Activated CD4-positive, alpha-beta memory T cell treated with anti-CD3 and anti-CD28 coated beads, Interleukin-2, amount 10 ng/mL, durations not matched to agents 7 days and 5 days (primary cell): ENCODE results near the gene KIF25. TPM values are rescaled to one million over a fixed set of nuclear protein-coding genes. Genes with fewer than 3 reads are reported as not detected.
"Not testable (repeated sequence)": the region's sequence is repeated elsewhere in the genome, so short reads cannot be mapped to it uniquely, and the experiment has no call there.

ENCODE experiments used
- CTCF ChIA-PET: fragments of 350-600 bp; sonication (Branson Sonifier 250); formaldehyde crosslinking; loops from one replicate; lab custom pipeline; 2021; ENCODE audit warnings: antibody characterized with exemption, inconsistent platforms; lab: Charles Lee
- POLR2A ChIA-PET: fragments of 350-600 bp; sonication (Branson Sonifier 250); formaldehyde crosslinking; loops from one replicate; lab custom pipeline; 2021; ENCODE audit warnings: antibody characterized with exemption; lab: Charles Lee
- DNase-seq: peaks from one replicate; pipeline ENCODE4 v3.0.0-alpha.2; 2020
- H3K27ac Mint-ChIP-seq: one replicate; pipeline ENCODE4 v1.8.0; 2021; ENCODE audit warnings: mild to moderate bottlenecking, mixed read lengths
- H3K27me3 Mint-ChIP-seq: one replicate; pipeline ENCODE4 v1.8.0; 2021; ENCODE audit warnings: mixed read lengths
- H3K36me3 Mint-ChIP-seq: one replicate; pipeline ENCODE4 v1.8.0; 2021; ENCODE audit warnings: low read depth, mixed read lengths
- H3K4me1 Mint-ChIP-seq: one replicate; pipeline ENCODE4 v1.8.0; 2021; ENCODE audit warnings: mixed read lengths
- H3K4me3 Mint-ChIP-seq: one replicate; pipeline ENCODE4 v1.8.0; 2021; ENCODE audit warnings: mild to moderate bottlenecking, mixed read lengths
- H3K9me3 Mint-ChIP-seq: one replicate; pipeline ENCODE4 v1.8.0; 2021; ENCODE audit warnings: mixed read lengths
- total RNA-seq, 2 experiments: library from RNA; stranded (reverse); gene quantifications; one replicate each; pipeline ENCODE4 v1.2.3, GENCODE V29; 2021

Gene KIF25
- total RNA-seq, 2 experiments from 2014 or later, result not detected

DNA sequence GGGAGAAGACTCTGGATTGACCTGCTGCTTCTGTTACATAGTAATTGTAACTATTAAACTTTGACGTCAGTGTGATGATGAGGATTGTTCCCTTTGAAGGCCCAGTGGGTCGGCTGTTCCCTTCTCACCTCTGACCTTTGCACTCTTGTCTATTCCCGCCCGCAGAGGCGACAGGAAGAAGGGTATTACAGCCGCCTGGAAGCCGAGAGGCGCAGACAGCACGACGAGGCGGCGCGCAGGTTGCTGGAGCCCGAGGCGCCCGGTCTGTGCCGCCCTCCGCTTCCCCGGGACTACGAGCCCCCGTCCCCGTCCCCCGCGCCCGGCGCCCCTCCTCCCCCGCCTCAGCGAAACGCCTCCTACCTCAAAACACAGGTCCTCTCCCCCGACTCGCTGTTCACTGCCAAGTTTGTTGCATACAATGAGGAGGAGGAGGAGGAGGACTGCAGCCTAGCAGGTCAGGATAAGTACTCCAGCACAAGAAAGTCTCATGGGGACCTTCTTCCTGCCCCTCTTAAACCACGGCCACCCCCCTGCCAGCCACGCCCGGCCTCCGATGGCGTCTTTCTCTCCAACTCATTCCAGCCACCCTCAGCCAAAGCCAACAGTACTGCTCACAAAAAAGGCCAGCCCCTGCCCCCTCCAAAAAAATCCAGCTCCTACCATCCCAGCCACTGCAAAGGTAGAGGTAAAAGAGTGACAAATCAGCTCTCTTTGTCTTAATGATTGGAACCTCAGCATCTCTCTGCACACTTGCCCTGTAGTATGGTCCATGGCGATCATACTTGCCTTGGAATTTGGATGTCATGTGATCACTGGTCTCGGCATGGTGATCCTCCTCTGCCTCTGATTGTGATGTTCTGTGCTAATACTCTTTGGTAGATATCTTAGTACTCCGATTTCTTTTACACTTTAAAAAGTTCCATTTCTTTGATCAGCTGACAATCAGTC is 31.6 kb upstream of the KIF25 start:
- H3K4me3 Mint-ChIP-seq, result no peak overlapping the region
- CTCF ChIA-PET, result no interaction called here
- peaks cover 5% of the 10 kb centered on the region for H3K4me1 Mint-ChIP-seq
- H3K27me3 Mint-ChIP-seq, result no peaks in the 10 kb centered on the region
- no peak overlapping the region for H3K27ac Mint-ChIP-seq
- DNase-seq, result no peak
- H3K36me3 Mint-ChIP-seq, result peaks cover 14% of the 10 kb centered on the region
- POLR2A ChIA-PET, result no interaction called here
- no peaks in the 10 kb centered on the region for H3K9me3 Mint-ChIP-seq

DNA sequence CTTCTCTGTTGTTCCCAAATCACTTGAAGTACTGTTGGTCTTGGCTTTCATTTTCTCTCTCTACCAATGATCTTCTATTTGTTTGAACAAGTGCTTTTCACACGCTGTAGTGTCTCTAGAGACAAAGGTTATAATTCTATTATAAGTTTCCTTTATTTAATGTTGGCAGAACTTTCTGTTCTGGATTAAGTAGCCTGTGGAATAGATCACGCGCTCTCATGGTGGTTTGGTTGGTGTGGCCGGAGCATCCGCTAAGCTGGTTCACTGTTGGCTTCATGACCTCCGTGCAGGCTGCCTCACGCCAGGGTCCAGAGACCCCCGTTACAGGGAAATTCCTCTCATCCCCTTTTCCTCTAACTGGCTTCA is 30.9 kb upstream of the KIF25 start:
- Mint-ChIP-seq H3K4me3 (no peak overlapping the region), H3K9me3 (no peaks in the 10 kb centered on the region), H3K27me3 (no peaks in the 10 kb centered on the region), H3K4me1 (peaks cover 5% of the 10 kb centered on the region), H3K36me3 (peaks cover 14% of the 10 kb centered on the region), H3K27ac (no peak overlapping the region)
- CTCF ChIA-PET, result no interaction called here
- DNase-seq, result no peak
- POLR2A ChIA-PET, result no interaction called here

DNA sequence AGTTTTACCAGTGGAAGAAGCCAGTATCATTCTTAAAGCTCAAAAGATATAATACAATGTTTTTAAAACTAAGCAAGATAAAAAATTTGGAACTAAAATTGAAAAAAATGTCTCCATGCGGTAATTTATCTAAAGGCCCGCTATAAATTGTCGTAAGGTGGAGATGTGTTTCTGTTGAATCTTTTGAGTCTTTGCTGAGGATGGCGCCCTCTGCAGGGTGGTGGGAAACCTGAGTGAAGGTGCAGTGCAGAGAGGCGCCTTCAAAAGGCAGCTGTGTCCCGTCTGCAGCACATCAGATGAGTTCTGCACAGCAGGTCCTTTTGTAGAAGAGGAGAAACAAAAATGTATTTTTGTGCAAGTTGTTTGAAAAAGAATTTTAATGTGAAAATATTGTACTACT is 29.4 kb upstream of the KIF25 start:
- CTCF ChIA-PET, result interaction anchor here (1.8 kb wide), 1 partner anchor 13 kb away, joined by 3 read pairs; no protein-coding TSS in a partner anchor
- peaks cover 5% of the 10 kb centered on the region for H3K4me1 Mint-ChIP-seq
- peaks cover 12% of the 10 kb centered on the region for H3K36me3 Mint-ChIP-seq
- no peaks in the 10 kb centered on the region for H3K27me3 Mint-ChIP-seq
- POLR2A ChIA-PET, result no interaction called here
- H3K27ac Mint-ChIP-seq, result no peak overlapping the region
- DNase-seq, result peak; percentile 41
- no peak overlapping the region for H3K4me3 Mint-ChIP-seq
- H3K9me3 Mint-ChIP-seq, result no peaks in the 10 kb centered on the region

DNA sequence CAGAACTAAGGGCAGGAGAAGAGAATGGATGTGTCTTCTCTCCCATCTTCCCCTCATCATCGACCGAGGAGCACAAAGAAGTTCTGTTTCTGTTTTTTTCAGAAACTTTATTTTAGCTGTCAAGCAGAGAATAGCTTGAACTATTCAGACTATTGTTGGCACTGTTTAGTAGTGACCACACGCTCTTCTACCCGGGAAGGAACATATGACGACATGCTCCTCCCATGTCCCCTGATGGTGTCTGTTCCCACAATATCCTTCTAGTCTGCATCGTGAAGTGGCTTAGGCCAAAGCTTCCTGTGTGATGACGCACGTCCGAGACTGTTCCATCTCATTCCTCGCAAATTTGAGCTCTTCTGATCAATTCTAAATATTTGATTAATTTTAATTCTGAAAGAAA is 27.2 kb upstream of the KIF25 start:
- no peak for DNase-seq
- no peaks in the 10 kb centered on the region for H3K9me3 Mint-ChIP-seq
- ChIA-PET POLR2A (no interaction called here), CTCF (no interaction called here)
- H3K36me3 Mint-ChIP-seq, result peaks cover 12% of the 10 kb centered on the region
- H3K27ac Mint-ChIP-seq, result no peak overlapping the region
- H3K4me1 Mint-ChIP-seq, result no peaks in the 10 kb centered on the region
- H3K27me3 Mint-ChIP-seq, result no peaks in the 10 kb centered on the region
- H3K4me3 Mint-ChIP-seq, result no peak overlapping the region

DNA sequence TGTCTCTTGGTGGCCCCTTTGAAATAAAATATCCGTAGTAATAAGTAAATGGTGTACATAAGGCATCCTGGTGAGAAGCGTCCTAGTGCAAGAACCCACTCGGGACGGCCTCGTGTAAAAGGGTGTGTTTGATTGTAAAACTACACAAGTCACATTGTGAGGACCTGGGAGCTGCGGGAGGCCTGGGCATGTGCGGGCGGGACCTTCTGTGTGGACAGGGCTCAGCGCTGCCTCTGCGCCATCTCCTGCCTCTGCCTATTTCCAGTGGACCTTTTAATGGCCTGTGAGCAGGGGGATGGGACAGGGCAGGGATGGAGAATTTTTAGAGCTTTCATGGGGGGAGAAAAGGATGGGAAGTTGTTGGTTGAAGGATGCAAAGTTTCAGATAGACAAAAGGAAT is 25.3 kb upstream of the KIF25 start:
- Mint-ChIP-seq H3K27ac (no peak overlapping the region), H3K36me3 (peaks cover 6% of the 10 kb centered on the region), H3K9me3 (no peaks in the 10 kb centered on the region), H3K27me3 (no peaks in the 10 kb centered on the region), H3K4me3 (no peak overlapping the region), H3K4me1 (no peaks in the 10 kb centered on the region)
- DNase-seq, result no peak
- CTCF ChIA-PET, result no interaction called here
- POLR2A ChIA-PET, result no interaction called here

DNA sequence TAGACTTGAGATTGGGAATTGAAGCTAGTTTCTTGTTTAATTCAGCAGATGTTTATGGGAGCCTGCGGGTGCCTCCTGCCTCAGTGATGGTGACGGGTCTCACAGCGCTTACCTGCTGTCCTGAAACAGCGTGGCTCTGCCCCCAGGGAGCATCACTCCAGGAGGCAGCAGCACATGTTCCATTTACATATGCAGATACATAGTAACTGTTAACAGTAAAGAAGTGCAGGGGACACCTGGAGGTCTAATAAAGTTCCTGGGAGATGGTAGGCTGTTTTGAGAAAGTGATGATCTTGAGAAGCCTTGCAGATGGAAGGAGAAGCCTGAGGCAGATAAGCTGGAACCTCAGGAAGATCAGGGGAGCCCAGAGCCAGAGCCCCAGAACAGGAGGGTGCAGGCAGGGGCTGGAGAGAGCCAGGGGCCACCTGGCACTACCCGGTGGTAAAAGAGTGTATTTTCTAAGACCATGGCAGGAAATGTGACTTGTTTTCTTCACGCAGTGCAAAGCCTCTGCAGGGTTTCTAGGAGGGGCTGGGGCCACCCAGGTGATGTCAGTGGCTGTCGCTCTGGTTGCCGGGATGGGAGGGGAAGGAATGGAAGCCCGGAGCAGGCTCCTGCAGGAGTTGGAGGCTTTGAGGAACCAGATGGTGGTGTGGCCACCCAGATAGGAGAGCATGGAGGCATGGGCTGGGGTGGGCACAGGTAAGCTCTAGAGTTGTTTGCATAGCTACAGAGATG is 24.2 kb upstream of the KIF25 start:
- no peaks in the 10 kb centered on the region for H3K9me3 Mint-ChIP-seq
- ChIA-PET POLR2A (no interaction called here), CTCF (no interaction called here)
- H3K4me3 Mint-ChIP-seq, result no peak overlapping the region
- DNase-seq, result no peak
- peaks cover 3% of the 10 kb centered on the region for H3K36me3 Mint-ChIP-seq
- H3K27me3 Mint-ChIP-seq, result no peaks in the 10 kb centered on the region
- H3K4me1 Mint-ChIP-seq, result no peaks in the 10 kb centered on the region
- H3K27ac Mint-ChIP-seq, result no peak overlapping the region

DNA sequence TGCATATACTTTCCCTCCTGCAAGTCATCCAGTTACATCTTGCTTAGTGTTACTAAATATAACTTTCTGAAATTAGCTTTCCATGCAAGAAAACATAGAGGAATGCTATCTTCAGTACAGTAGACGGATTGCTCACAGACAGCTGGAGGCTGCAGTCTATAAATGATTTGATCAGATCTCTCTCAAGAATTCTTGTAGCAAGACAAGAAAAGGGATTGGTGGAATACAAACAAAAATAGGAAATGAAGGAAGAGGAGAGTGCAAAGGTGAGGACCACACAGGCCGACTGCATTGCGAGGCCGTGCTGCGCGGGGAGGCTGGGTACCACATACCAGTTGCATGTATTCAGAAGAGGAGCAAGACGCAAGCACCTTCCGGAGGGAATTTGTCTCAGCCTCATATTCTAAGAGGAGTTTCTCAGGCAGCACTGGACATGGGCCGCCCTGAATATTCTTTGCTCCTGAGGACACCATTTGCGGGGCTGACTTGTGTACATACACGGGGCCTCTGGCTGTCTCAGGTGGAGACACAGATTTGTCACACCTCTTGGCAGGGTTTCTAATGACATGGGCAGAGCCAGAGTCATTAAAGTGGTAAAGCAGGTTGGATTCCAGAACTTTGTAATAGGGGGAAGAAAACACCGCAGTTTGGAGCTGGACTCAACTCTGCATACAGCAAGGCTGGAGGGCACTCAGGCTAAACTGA is 22.7 kb upstream of the KIF25 start:
- POLR2A ChIA-PET, result no interaction called here
- H3K36me3 Mint-ChIP-seq, result no peaks in the 10 kb centered on the region
- no peaks in the 10 kb centered on the region for H3K9me3 Mint-ChIP-seq
- no peaks in the 10 kb centered on the region for H3K4me1 Mint-ChIP-seq
- DNase-seq, result no peak
- no peaks in the 10 kb centered on the region for H3K27me3 Mint-ChIP-seq
- H3K27ac Mint-ChIP-seq, result no peak overlapping the region
- CTCF ChIA-PET, result no interaction called here
- no peak overlapping the region for H3K4me3 Mint-ChIP-seq

DNA sequence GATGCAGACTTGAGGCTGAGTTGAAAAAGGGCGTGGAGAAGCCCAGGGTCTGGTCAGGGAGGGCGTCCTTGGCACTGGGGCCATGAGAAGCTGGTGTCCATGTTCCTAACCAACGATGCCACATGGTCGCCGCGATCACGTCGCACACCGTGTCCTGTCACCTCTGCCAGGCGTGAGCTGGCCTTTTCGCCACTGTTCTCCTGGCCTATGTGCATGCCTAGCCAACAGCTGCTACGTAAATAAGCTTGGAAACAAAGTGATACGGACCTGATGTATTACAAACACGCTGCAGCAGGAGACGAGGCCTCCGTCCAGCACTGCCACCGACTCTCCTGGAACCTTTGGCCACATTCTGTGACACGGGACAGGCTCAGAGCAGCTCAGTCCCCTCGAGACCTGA is 22.0 kb upstream of the KIF25 start:
- Mint-ChIP-seq H3K36me3 (no peaks in the 10 kb centered on the region), H3K4me3 (no peak overlapping the region), H3K27ac (no peak overlapping the region), H3K27me3 (no peaks in the 10 kb centered on the region), H3K9me3 (no peaks in the 10 kb centered on the region), H3K4me1 (no peaks in the 10 kb centered on the region)
- no peak for DNase-seq
- CTCF ChIA-PET, result no interaction called here
- POLR2A ChIA-PET, result no interaction called here

- H3K4me3 Mint-ChIP-seq, CTCF ChIA-PET, H3K27ac Mint-ChIP-seq, DNase-seq, H3K36me3 Mint-ChIP-seq, H3K27me3 Mint-ChIP-seq, H3K4me1 Mint-ChIP-seq, POLR2A ChIA-PET, H3K9me3 Mint-ChIP-seq: not testable (repeated sequence)
Observed at GRCh38 chr6:167976116-167976657, 21.3 kb upstream of the KIF25 start.

- ChIA-PET POLR2A (no interaction called here), CTCF (no interaction called here)
- no peaks in the 10 kb centered on the region for H3K36me3 Mint-ChIP-seq
- H3K27me3 Mint-ChIP-seq, result peaks cover 4% of the 10 kb centered on the region
- no peaks in the 10 kb centered on the region for H3K4me1 Mint-ChIP-seq
- no peak overlapping the region for H3K27ac Mint-ChIP-seq
- H3K9me3 Mint-ChIP-seq, result no peaks in the 10 kb centered on the region
- DNase-seq, result no peak
- H3K4me3 Mint-ChIP-seq, result no peak overlapping the region
Observed at GRCh38 chr6:167976708-167977107, 20.8 kb upstream of the KIF25 start.

DNA sequence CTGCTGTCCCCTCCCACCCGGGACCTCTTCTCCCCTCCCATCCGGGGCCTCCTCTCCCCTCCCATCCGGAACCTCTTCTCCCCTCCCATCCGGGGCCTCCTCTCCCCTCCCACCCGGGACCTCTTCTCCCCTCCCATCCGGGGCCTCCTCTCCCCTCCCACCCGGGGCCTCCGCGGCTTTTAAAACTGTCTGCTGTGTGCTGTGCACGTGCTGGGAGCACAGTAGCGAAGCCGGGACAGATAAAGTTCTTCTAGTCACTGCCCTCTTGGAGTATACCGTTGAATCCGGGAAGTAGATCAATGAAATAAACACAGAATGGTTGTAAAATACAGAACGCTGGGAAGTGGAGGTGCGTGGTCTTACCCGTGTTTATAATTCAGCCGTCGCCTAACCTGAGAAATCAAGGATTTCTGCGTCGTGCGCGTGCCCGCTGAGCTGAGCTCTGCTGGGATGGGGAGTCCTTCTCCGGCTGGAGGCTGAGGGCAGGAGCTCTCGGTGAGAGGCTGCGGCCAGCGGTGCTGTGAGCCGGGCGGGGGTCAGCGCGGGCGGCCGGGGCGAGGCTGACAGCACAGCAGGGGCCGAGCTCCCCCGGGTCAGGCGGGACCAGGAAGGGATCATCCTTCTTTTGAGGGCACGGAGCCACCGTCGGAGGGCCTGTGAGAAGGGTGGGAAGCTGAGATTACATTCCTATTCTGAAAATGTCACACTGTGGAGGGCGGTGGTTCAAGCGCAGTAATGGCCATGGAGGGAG is 19.6 kb upstream of the KIF25 start:
- ChIA-PET POLR2A (no interaction called here), CTCF (no interaction called here)
- no peaks in the 10 kb centered on the region for H3K36me3 Mint-ChIP-seq
- H3K4me1 Mint-ChIP-seq, result no peaks in the 10 kb centered on the region
- H3K27me3 Mint-ChIP-seq, result peaks cover 4% of the 10 kb centered on the region
- H3K27ac Mint-ChIP-seq, result no peak overlapping the region
- no peaks in the 10 kb centered on the region for H3K9me3 Mint-ChIP-seq
- DNase-seq, result no peak
- H3K4me3 Mint-ChIP-seq, result no peak overlapping the region

GRCh38 chr6:167978607-167979006 is 18.9 kb upstream of the KIF25 start:
- no peak for DNase-seq
- H3K27ac Mint-ChIP-seq, result no peak overlapping the region
- no peak overlapping the region for H3K4me3 Mint-ChIP-seq
- H3K9me3 Mint-ChIP-seq, result no peaks in the 10 kb centered on the region
- H3K4me1 Mint-ChIP-seq, result no peaks in the 10 kb centered on the region
- ChIA-PET CTCF (no interaction called here), POLR2A (no interaction called here)
- H3K27me3 Mint-ChIP-seq, result peaks cover 4% of the 10 kb centered on the region
- H3K36me3 Mint-ChIP-seq, result no peaks in the 10 kb centered on the region
